22Rv1 (cell line): ENCODE results near the gene KYNU.

ENCODE experiments used
- ZFX ChIP-seq: fragments of 450-650 bp; IDR thresholded peaks from 2 replicates; pipeline ENCODE4 v1.6.1; 2017; ENCODE audit warnings: antibody characterized with exemption, borderline replicate concordance
- TF ChIP-seq, protein P1 (sequence below): fragments of 450-650 bp; IDR thresholded peaks from 2 replicates; pipeline ENCODE4 v1.5.1; 2017; ENCODE audit warnings: mild to moderate bottlenecking

DNA sequence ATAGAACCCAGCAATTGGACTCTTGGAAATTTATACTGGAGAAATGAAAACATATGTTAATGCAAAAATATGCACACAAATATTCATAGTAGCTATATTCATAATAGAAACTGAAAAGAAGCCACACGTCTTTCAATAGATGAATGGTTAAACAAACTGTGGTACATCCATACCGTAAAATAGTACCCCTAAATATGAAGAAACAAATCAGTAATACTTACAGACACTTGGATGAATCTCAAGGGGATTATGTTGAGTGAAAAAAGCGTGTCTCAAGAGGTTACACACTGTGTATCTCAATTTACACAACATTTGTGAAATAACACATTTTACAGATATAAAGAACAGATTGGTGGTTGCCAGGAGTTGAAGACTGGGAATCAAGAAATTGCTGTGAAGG, 190.6 kb downstream of the KYNU start:
- TF ChIP-seq, protein P1, sequence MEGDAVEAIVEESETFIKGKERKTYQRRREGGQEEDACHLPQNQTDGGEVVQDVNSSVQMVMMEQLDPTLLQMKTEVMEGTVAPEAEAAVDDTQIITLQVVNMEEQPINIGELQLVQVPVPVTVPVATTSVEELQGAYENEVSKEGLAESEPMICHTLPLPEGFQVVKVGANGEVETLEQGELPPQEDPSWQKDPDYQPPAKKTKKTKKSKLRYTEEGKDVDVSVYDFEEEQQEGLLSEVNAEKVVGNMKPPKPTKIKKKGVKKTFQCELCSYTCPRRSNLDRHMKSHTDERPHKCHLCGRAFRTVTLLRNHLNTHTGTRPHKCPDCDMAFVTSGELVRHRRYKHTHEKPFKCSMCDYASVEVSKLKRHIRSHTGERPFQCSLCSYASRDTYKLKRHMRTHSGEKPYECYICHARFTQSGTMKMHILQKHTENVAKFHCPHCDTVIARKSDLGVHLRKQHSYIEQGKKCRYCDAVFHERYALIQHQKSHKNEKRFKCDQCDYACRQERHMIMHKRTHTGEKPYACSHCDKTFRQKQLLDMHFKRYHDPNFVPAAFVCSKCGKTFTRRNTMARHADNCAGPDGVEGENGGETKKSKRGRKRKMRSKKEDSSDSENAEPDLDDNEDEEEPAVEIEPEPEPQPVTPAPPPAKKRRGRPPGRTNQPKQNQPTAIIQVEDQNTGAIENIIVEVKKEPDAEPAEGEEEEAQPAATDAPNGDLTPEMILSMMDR = no peak
- no peak for TF ChIP-seq ZFX
